ENCODE measurements around the gene RAB3GAP2.

GRCh38 chr1:220166853-220167252 lies 105.4 kb downstream of the RAB3GAP2 start:
- TF ChIP-seq, protein P1, sequence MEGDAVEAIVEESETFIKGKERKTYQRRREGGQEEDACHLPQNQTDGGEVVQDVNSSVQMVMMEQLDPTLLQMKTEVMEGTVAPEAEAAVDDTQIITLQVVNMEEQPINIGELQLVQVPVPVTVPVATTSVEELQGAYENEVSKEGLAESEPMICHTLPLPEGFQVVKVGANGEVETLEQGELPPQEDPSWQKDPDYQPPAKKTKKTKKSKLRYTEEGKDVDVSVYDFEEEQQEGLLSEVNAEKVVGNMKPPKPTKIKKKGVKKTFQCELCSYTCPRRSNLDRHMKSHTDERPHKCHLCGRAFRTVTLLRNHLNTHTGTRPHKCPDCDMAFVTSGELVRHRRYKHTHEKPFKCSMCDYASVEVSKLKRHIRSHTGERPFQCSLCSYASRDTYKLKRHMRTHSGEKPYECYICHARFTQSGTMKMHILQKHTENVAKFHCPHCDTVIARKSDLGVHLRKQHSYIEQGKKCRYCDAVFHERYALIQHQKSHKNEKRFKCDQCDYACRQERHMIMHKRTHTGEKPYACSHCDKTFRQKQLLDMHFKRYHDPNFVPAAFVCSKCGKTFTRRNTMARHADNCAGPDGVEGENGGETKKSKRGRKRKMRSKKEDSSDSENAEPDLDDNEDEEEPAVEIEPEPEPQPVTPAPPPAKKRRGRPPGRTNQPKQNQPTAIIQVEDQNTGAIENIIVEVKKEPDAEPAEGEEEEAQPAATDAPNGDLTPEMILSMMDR (IDR thresholded peaks at IDR 0.05; ENCODE audit: low read depth, low read length, poor library complexity, severe bottlenecking), result no peak
- no peak for TF ChIP-seq EZH2phosphoT487 (IDR thresholded peaks at IDR 0.05; ENCODE audit: borderline replicate concordance, low read length)
